ENCODE results near the gene SNX5. TPM values are rescaled to one million over a fixed set of nuclear protein-coding genes. Genes with fewer than 3 reads are reported as not detected.

The SNX5 gene
- total RNA-seq, 1 experiment from 2014 or later: 188 TPM

DNA sequence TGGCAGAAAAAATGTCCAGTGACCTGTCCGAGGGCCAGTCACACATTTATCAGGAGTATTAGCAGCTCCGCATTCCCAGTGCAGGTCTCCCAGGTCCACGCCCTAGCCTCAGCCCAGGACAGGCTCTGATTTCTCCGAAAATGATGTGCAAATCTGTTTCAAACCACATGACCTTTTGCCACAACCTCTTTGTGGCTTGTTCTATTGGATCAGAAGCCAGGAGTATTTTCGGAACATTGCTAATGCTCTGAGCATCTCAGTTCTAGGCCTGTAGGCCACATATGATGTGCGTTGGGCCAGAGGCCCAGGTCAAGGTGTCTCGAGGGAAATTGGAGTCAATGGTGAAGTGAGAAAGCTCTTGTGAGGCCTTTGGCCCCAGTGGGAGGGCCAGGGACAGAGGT lies 40.4 kb downstream of the SNX5 start:
- BruUV-seq (replicated peaks): no TSS peak
- intact Hi-C loops (cut with micrococcal nuclease; ENCODE audit: unreplicated experiment): no loop called here
- POLR2A ChIA-PET (ENCODE audit: low non-redundant PET): interaction anchor here (0.7 kb wide), 1 partner anchor 22 kb away, joined by 4 read pairs; no protein-coding TSS in a partner anchor

DNA sequence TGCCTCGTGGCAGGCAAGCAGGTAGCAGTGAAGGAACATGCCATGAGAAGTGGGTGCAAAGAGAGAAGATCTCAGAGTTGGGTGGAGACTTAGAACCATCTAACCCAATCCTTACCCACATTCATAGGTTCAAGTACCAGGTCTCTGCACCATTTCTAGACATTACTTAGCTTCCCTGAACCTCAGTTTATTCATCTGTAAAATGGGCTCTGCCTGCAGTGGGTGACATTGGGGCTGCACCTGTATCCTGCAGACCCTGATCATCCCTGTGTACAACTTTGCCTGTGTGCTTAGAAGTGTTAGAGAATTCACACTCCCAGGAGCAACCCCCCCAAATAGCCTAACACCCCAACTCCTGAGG lies 42.7 kb downstream of the SNX5 start:
- Histone ChIP-seq H3K4me1 (ENCODE audit: insufficient read depth, low read length, poor library complexity, severe bottlenecking) (no peaks in the 10 kb centered on the region), H3K27me3 (replicated peaks; ENCODE audit: insufficient read depth, low read depth, low read length, poor library complexity) (no peaks in the 10 kb centered on the region), H3K9me3 (ENCODE audit: low read depth, low read length, poor library complexity, severe bottlenecking) (no peaks in the 10 kb centered on the region), H3K36me3 (ENCODE audit: insufficient read depth, low read length, poor library complexity, severe bottlenecking) (no peaks in the 10 kb centered on the region), H3K4me3 (ENCODE audit: low read depth, low read length, poor library complexity, severe bottlenecking) (no peak overlapping the region), H3K27ac (ENCODE audit: low read depth, low read length, poor library complexity, severe bottlenecking) (no peak overlapping the region)
- intact Hi-C loops (cut with micrococcal nuclease; ENCODE audit: unreplicated experiment): no loop called here
- ChIA-PET POLR2A (ENCODE audit: low non-redundant PET) (no interaction called here), CTCF (no interaction called here)
- TF ChIP-seq, protein P1, sequence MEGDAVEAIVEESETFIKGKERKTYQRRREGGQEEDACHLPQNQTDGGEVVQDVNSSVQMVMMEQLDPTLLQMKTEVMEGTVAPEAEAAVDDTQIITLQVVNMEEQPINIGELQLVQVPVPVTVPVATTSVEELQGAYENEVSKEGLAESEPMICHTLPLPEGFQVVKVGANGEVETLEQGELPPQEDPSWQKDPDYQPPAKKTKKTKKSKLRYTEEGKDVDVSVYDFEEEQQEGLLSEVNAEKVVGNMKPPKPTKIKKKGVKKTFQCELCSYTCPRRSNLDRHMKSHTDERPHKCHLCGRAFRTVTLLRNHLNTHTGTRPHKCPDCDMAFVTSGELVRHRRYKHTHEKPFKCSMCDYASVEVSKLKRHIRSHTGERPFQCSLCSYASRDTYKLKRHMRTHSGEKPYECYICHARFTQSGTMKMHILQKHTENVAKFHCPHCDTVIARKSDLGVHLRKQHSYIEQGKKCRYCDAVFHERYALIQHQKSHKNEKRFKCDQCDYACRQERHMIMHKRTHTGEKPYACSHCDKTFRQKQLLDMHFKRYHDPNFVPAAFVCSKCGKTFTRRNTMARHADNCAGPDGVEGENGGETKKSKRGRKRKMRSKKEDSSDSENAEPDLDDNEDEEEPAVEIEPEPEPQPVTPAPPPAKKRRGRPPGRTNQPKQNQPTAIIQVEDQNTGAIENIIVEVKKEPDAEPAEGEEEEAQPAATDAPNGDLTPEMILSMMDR (conservative IDR thresholded peaks at IDR 0.05; ENCODE audit: low read depth, low read length): no peak
- TF ChIP-seq EZH2 (IDR thresholded peaks at IDR 0.05; ENCODE audit: borderline replicate concordance, low read depth, low read length, poor library complexity, severe bottlenecking): no peak
- no peak for DNase-seq (ENCODE audit: low spot score)
- BruUV-seq (replicated peaks): no TSS peak

More for the DNA sequence above, 40.4 kb downstream of the SNX5 start:
- H3K9me3 ChIP-seq (ENCODE audit: low read depth, low read length, poor library complexity, severe bottlenecking): no peaks in the 10 kb centered on the region
- H3K36me3 ChIP-seq (ENCODE audit: insufficient read depth, low read length, poor library complexity, severe bottlenecking): no peaks in the 10 kb centered on the region
- TF ChIP-seq, protein P1 (conservative IDR thresholded peaks at IDR 0.05; ENCODE audit: low read depth, low read length): no peak
- no peak for TF ChIP-seq EZH2 (IDR thresholded peaks at IDR 0.05; ENCODE audit: borderline replicate concordance, low read depth, low read length, poor library complexity, severe bottlenecking)
- no peak for DNase-seq (ENCODE audit: low spot score)
- H3K4me3 ChIP-seq (ENCODE audit: low read depth, low read length, poor library complexity, severe bottlenecking): no peak overlapping the region
- H3K4me1 ChIP-seq (ENCODE audit: insufficient read depth, low read length, poor library complexity, severe bottlenecking): no peaks in the 10 kb centered on the region
- no peak overlapping the region for H3K27ac ChIP-seq (ENCODE audit: low read depth, low read length, poor library complexity, severe bottlenecking)
- CTCF ChIA-PET: no interaction called here
- H3K27me3 ChIP-seq (replicated peaks; ENCODE audit: insufficient read depth, low read depth, low read length, poor library complexity): no peaks in the 10 kb centered on the region

DNA sequence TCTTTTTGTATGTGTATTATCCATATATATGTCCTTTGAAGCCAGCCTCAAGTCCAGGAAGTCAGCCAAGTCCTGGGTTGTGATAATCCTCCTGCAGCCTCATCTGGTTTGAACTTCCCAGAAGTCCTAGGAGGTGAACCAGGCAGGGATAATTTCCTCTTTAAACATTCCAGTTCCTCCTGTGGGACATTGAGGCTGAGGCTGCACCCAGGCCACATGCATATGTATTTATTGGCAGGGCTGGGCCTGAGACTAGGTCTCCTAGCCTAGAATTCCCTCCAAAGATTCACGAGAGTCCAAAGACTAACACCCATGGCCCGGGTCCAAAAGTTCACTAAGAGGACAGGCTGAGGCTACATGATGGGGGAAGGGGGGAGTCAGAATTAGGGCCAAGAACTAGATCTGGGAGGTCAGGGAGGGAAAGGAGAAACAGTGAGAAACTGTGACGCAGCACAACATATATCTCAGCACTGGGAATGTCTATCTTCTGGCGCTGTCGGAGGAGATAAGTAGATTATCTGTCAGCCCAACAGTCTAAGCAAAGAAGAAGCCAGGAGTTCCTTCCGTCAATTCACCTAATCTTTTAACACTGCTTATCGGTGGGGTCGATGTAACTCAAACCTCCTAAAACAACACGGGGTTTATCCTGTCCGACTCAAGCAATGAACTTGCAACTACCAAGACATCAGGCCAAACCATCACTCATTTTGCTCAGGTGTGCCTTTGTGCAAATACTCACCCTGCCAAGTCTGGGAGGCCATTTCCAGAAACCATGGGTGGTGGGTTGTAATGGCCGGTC lies 43.3 kb downstream of the SNX5 start:
- ChIA-PET POLR2A (ENCODE audit: low non-redundant PET) (no interaction called here), CTCF (no interaction called here)
- H3K27ac ChIP-seq (ENCODE audit: low read depth, low read length, poor library complexity, severe bottlenecking): no peak overlapping the region
- TF ChIP-seq EZH2 (IDR thresholded peaks at IDR 0.05; ENCODE audit: borderline replicate concordance, low read depth, low read length, poor library complexity, severe bottlenecking): no peak
- TF ChIP-seq, protein P1 (conservative IDR thresholded peaks at IDR 0.05; ENCODE audit: low read depth, low read length): no peak
- H3K4me1 ChIP-seq (ENCODE audit: insufficient read depth, low read length, poor library complexity, severe bottlenecking): no peaks in the 10 kb centered on the region
- DNase-seq (ENCODE audit: low spot score): no peak
- no peaks in the 10 kb centered on the region for H3K9me3 ChIP-seq (ENCODE audit: low read depth, low read length, poor library complexity, severe bottlenecking)
- no peak overlapping the region for H3K4me3 ChIP-seq (ENCODE audit: low read depth, low read length, poor library complexity, severe bottlenecking)
- intact Hi-C loops (cut with micrococcal nuclease; ENCODE audit: unreplicated experiment): no loop called here
- no TSS peak for BruUV-seq (replicated peaks)
- no peaks in the 10 kb centered on the region for H3K36me3 ChIP-seq (ENCODE audit: insufficient read depth, low read length, poor library complexity, severe bottlenecking)
- H3K27me3 ChIP-seq (replicated peaks; ENCODE audit: insufficient read depth, low read depth, low read length, poor library complexity): no peaks in the 10 kb centered on the region
